ENCODE measurements around the gene ZBTB7C.

ZBTB7C gene

GRCh38 chr18:47992266-47992665 is 416.9 kb downstream of the ZBTB7C start:
- Histone ChIP-seq H3K36me3 (ENCODE audit: insufficient read depth, low read length) (no peaks in the 10 kb centered on the region), H3K9ac (ENCODE audit: low read depth, low read length, poor library complexity, severe bottlenecking) (no peak overlapping the region), H3K4me2 (ENCODE audit: low read depth, low read length, poor library complexity, severe bottlenecking) (no peak overlapping the region)

GRCh38 chr18:47990981-47991380 is 418.2 kb downstream of the ZBTB7C start:
- H3K4me2 ChIP-seq (ENCODE audit: low read depth, low read length, poor library complexity, severe bottlenecking) = no peak overlapping the region

More at GRCh38 chr18:47992266-47992665, 416.9 kb downstream of the ZBTB7C start:
- Histone ChIP-seq H3K27me3 (ENCODE audit: insufficient read depth, low read length, poor library complexity, severe bottlenecking) (no peaks in the 10 kb centered on the region), H3K79me2 (ENCODE audit: insufficient read depth, low read length) (no peaks in the 10 kb centered on the region), H3K9me3 (ENCODE audit: insufficient read depth, low read depth, low read length) (0 out of 2 replicates have a peak, but pooled peaks cover 1% of the 10 kb centered on the region), H2AFZ (ENCODE audit: low read length) (no peak overlapping the region), H3K4me1 (ENCODE audit: insufficient read depth, low read length, poor library complexity, severe bottlenecking) (peaks cover 19% of the 10 kb centered on the region), H3K4me3 (ENCODE audit: low read length, poor library complexity, severe bottlenecking) (no peak overlapping the region), H3K9me2 (replicated peaks; ENCODE audit: low read depth, low read length) (no peaks in the 10 kb centered on the region), H4K20me1 (ENCODE audit: insufficient read depth, low read length, poor library complexity, severe bottlenecking) (no peaks in the 10 kb centered on the region), H3F3A (ENCODE audit: low read depth) (no peaks in the 10 kb centered on the region; the same call in 1 of the 2 replicates)
- TF ChIP-seq, protein P1, sequence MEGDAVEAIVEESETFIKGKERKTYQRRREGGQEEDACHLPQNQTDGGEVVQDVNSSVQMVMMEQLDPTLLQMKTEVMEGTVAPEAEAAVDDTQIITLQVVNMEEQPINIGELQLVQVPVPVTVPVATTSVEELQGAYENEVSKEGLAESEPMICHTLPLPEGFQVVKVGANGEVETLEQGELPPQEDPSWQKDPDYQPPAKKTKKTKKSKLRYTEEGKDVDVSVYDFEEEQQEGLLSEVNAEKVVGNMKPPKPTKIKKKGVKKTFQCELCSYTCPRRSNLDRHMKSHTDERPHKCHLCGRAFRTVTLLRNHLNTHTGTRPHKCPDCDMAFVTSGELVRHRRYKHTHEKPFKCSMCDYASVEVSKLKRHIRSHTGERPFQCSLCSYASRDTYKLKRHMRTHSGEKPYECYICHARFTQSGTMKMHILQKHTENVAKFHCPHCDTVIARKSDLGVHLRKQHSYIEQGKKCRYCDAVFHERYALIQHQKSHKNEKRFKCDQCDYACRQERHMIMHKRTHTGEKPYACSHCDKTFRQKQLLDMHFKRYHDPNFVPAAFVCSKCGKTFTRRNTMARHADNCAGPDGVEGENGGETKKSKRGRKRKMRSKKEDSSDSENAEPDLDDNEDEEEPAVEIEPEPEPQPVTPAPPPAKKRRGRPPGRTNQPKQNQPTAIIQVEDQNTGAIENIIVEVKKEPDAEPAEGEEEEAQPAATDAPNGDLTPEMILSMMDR (conservative IDR thresholded peaks at IDR 0.05; ENCODE audit: low read length) = no peak
- TF ChIP-seq EZH2phosphoT487 (IDR thresholded peaks at IDR 0.05; ENCODE audit: borderline replicate concordance) = no peak

DNA sequence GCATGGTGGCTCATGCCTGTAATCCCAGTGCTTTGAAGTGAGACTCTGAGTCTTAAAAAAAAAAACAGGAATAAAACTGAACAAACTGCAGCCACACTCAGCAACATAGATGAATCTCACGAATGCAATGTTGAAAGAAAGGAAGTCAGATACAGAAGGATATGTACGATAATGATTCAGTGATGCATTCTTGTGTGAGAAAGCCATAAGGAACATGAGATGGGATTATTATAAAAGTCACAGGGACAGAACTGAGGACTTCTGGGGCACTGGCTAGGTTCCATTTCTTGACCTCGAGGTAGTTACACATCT is 421.8 kb downstream of the ZBTB7C start:
- peaks cover 12% of the 10 kb centered on the region for H3K4me1 ChIP-seq (ENCODE audit: insufficient read depth, low read length, poor library complexity, severe bottlenecking)
- H3K4me2 ChIP-seq (ENCODE audit: low read depth, low read length, poor library complexity, severe bottlenecking) = no peak overlapping the region

More at GRCh38 chr18:47990981-47991380, 418.2 kb downstream of the ZBTB7C start:
- Histone ChIP-seq H2AFZ (ENCODE audit: low read length) (no peak overlapping the region), H3K9me2 (replicated peaks; ENCODE audit: low read depth, low read length) (no peaks in the 10 kb centered on the region), H3K9me3 (ENCODE audit: insufficient read depth, low read depth, low read length) (no peaks in the 10 kb centered on the region), H3K4me3 (ENCODE audit: low read length, poor library complexity, severe bottlenecking) (no peak overlapping the region), H3K79me2 (ENCODE audit: insufficient read depth, low read length) (no peaks in the 10 kb centered on the region), H3F3A (ENCODE audit: low read depth) (no peaks in the 10 kb centered on the region; the same call in 1 of the 2 replicates), H3K4me1 (ENCODE audit: insufficient read depth, low read length, poor library complexity, severe bottlenecking) (peaks cover 26% of the 10 kb centered on the region), H3K27me3 (ENCODE audit: insufficient read depth, low read length, poor library complexity, severe bottlenecking) (no peaks in the 10 kb centered on the region), H4K20me1 (ENCODE audit: insufficient read depth, low read length, poor library complexity, severe bottlenecking) (no peaks in the 10 kb centered on the region), H3K9ac (ENCODE audit: low read depth, low read length, poor library complexity, severe bottlenecking) (no peak overlapping the region), H3K36me3 (ENCODE audit: insufficient read depth, low read length) (no peaks in the 10 kb centered on the region)
- TF ChIP-seq EZH2phosphoT487 (IDR thresholded peaks at IDR 0.05; ENCODE audit: borderline replicate concordance) = no peak
- TF ChIP-seq, protein P1 (conservative IDR thresholded peaks at IDR 0.05; ENCODE audit: low read length) = no peak

More for the DNA sequence above, 421.8 kb downstream of the ZBTB7C start:
- no peaks in the 10 kb centered on the region for H4K20me1 ChIP-seq (ENCODE audit: insufficient read depth, low read length, poor library complexity, severe bottlenecking)
- H3K9me3 ChIP-seq (ENCODE audit: insufficient read depth, low read depth, low read length) = no peaks in the 10 kb centered on the region
- H3K4me3 ChIP-seq (ENCODE audit: low read length, poor library complexity, severe bottlenecking) = no peak overlapping the region
- H3K27me3 ChIP-seq (ENCODE audit: insufficient read depth, low read length, poor library complexity, severe bottlenecking) = no peaks in the 10 kb centered on the region
- H3K36me3 ChIP-seq (ENCODE audit: insufficient read depth, low read length) = no peaks in the 10 kb centered on the region
- no peaks in the 10 kb centered on the region; the same call in 1 of the 2 replicates for H3F3A ChIP-seq (ENCODE audit: low read depth)
- H2AFZ ChIP-seq (ENCODE audit: low read length) = no peak overlapping the region
- no peak overlapping the region for H3K9ac ChIP-seq (ENCODE audit: low read depth, low read length, poor library complexity, severe bottlenecking)
- H3K79me2 ChIP-seq (ENCODE audit: insufficient read depth, low read length) = no peaks in the 10 kb centered on the region
- H3K9me2 ChIP-seq (replicated peaks; ENCODE audit: low read depth, low read length) = no peaks in the 10 kb centered on the region
- TF ChIP-seq EZH2phosphoT487 (IDR thresholded peaks at IDR 0.05; ENCODE audit: borderline replicate concordance) = no peak
- TF ChIP-seq, protein P1 (conservative IDR thresholded peaks at IDR 0.05; ENCODE audit: low read length) = no peak

Measured in Loucy (cell line).